Measurements from ENCODE around the gene NECTIN4. TPM values are rescaled to one million over a fixed set of nuclear protein-coding genes. Genes with fewer than 3 reads are reported as not detected.

NECTIN4 gene
- total and polyA plus RNA-seq, 10 of the 15 experiments (the other 5 are each of a cell fraction or from before 2014, with no cell fraction given): 2.8 to 8.7 (median 3.7) TPM

- RAD21 ChIA-PET (ENCODE audit: unreplicated experiment): interaction anchor here (1.4 kb wide), 1 partner anchor 11 kb away, joined by 4 read pairs; the partner anchor contains the start of gene F11R
- CTCF ChIA-PET: interaction anchor here (1.0 to 4.5 kb wide), 4 partner anchors 10 to 34 kb away, joined by 3 to 21 read pairs (median 5); no protein-coding TSS in a partner anchor
- H3K27ac ChIP-seq (ENCODE audit: control insufficient read depth, insufficient read depth): no peak overlapping the region
- H3K4me3 ChIP-seq: no peak overlapping the region
- no peak overlapping the region for H2AFZ ChIP-seq (ENCODE audit: control insufficient read depth, low read depth, low read length)
- no peaks in the 10 kb centered on the region for H3K27me3 ChIP-seq (replicated peaks in 1 of 2; ENCODE audit: control insufficient read depth in 2 of 2, insufficient read depth in 2 of 2, low read length in 1 of 2)
- intact Hi-C loops (cut with micrococcal nuclease; ENCODE audit: unreplicated experiment) (no loop called here), in situ Hi-C loops (cut with MboI) (no loop called here)
- ATAC-seq (no peak), FAIRE-seq (peak; percentile 35), DNase-seq (ENCODE audit: low read depth, low spot score) (no peak)
- peaks cover 10% of the 10 kb centered on the region; the same call in 2 of the 3 replicates for H3K9me3 ChIP-seq (replicated peaks; ENCODE audit: control insufficient read depth, insufficient read depth, low read length)
- H3K9ac ChIP-seq (ENCODE audit: control insufficient read depth, insufficient read depth, low read length): no peak overlapping the region
- 47% methylated on average over 2 of the region's 2 CpGs for WGBS (ENCODE audit: insufficient coverage, insufficient replicate concordance, low lambda C conversion rate, missing lambda C conversion rate)
- no peaks in the 10 kb centered on the region for H4K20me1 ChIP-seq (ENCODE audit: control insufficient read depth, insufficient read depth)
- H3K4me1 ChIP-seq (ENCODE audit: control insufficient read depth, insufficient read depth, low read length): no peaks in the 10 kb centered on the region
- H3K4me2 ChIP-seq (ENCODE audit: control insufficient read depth, insufficient read depth): no peak overlapping the region
- POLR2A ChIA-PET: interaction anchor here (0.5 to 2.0 kb wide), 6 partner anchors 9 to 28 kb away, joined by 3 to 8 read pairs (median 6); partner anchors contain the start of gene F11R
- no peaks in the 10 kb centered on the region for H3K79me2 ChIP-seq (ENCODE audit: control insufficient read depth, insufficient read depth, low read length)
- BruUV-seq (replicated peaks): no TSS peak
- H3K36me3 ChIP-seq (ENCODE audit: control insufficient read depth in 2 of 2, insufficient read depth in 2 of 2, low read length in 1 of 2): no peaks in the 10 kb centered on the region
- SMC1A ChIA-PET (ENCODE audit: uncharacterized antibody, unreplicated experiment): interaction anchor here (0.9 to 2.2 kb wide), 4 partner anchors 8 to 18 kb away, joined by 3 to 8 read pairs (median 4); partner anchors contain the start of gene F11R
- TF ChIP-seq E2F4 (IDR thresholded peaks at IDR 0.05; ENCODE audit: low read depth, low read length) (no peak), HSF1 (IDR thresholded peaks at IDR 0.05; ENCODE audit: low read depth, low read length) (no peak), CREM (IDR thresholded peaks at IDR 0.05; ENCODE audit: low read depth) (no peak), PRDM15 (CRISPR knock-in tag; IDR thresholded peaks at IDR 0.05) (no peak), KLF5 (IDR thresholded peaks at IDR 0.05; ENCODE audit: partially characterized antibody) (no peak), ZBED1 (IDR thresholded peaks at IDR 0.05; ENCODE audit: borderline replicate concordance) (no peak), ATF7 (IDR thresholded peaks at IDR 0.05; ENCODE audit: low read depth) (no peak), SRF (IDR thresholded peaks at IDR 0.05; ENCODE audit: low read depth in 2 of 2, low read length in 2 of 2) (no peak), FOXM1 (IDR thresholded peaks at IDR 0.05; ENCODE audit: low read depth, low read length) (no peak), RELB (IDR thresholded peaks at IDR 0.05; ENCODE audit: low read depth) (no peak), CREB1 (IDR thresholded peaks at IDR 0.05; ENCODE audit: low read depth) (no peak), BRCA1 (IDR thresholded peaks at IDR 0.05; ENCODE audit: low read depth, low read length) (no peak)
Measured at GRCh38 chr1:161031874-161032273, 57.5 kb downstream of the NECTIN4 start.

Data from GM12878 (cell line).